Right renal cortex interstitium (tissue), 3 donors: ENCODE data around the gene MYO16. TPM values are rescaled to one million over a fixed set of nuclear protein-coding genes. Genes with fewer than 3 reads are reported as not detected.
"Not testable (repeated sequence)": the region's sequence is repeated elsewhere in the genome, so short reads cannot be mapped to it uniquely, and the experiment has no call there.

Source experiments
- DNase-seq, 3 donors: peaks; one replicate each; pipeline ENCODE4 v3.0.0-alpha.2; 2013; ENCODE audit warnings: low read depth in 3 of 3, low spot score in 2 of 3
- polyA plus RNA-seq, 3 donors: library from polyadenylated mRNA; unstranded; fragments of 120-200 nt; gene quantifications; one replicate each; pipeline ENCODE4 v1.2.1, GENCODE V29; 2013; ENCODE audit not compliant: insufficient read length in 3 of 3

Gene MYO16
- polyA plus RNA-seq, 3 donors = 0.42 to 0.60 (median 0.45) TPM

- peak; percentile 26 to 50 (median 32) for DNase-seq
Observed at GRCh38 chr13:108961542-108962125, 332.2 kb downstream of the MYO16 start.

GRCh38 chr13:108962654-108963053, 333.2 kb downstream of the MYO16 start:
- no peak for DNase-seq

GRCh38 chr13:108963276-108963810, 333.9 kb downstream of the MYO16 start:
- DNase-seq = no peak

- DNase-seq = no peak
Observed at GRCh38 chr13:108963846-108964600, 334.6 kb downstream of the MYO16 start.

- no peak for DNase-seq
Observed at GRCh38 chr13:108964606-108965005, 335.2 kb downstream of the MYO16 start.

GRCh38 chr13:108967371-108967770, 338.0 kb downstream of the MYO16 start:
- DNase-seq = no peak

- no peak for DNase-seq
Observed at GRCh38 chr13:108968566-108968965, 339.2 kb downstream of the MYO16 start.

- DNase-seq = no peak
Observed at GRCh38 chr13:108974686-108975085, 345.3 kb downstream of the MYO16 start.

- no peak for DNase-seq
Observed at GRCh38 chr13:108980237-108980636, 350.8 kb downstream of the MYO16 start.

GRCh38 chr13:108981407-108981806, 352.0 kb downstream of the MYO16 start:
- DNase-seq = no peak

- no peak for DNase-seq
Observed at GRCh38 chr13:108983273-108983672, 353.9 kb downstream of the MYO16 start.

- DNase-seq = no peak
Observed at GRCh38 chr13:108984251-108984920, 355.0 kb downstream of the MYO16 start.

GRCh38 chr13:108985166-108985565, 355.8 kb downstream of the MYO16 start:
- DNase-seq = no peak

GRCh38 chr13:108987517-108987916, 358.1 kb downstream of the MYO16 start:
- DNase-seq = no peak

- DNase-seq = no peak
Observed at GRCh38 chr13:108987944-108988343, 358.5 kb downstream of the MYO16 start.

GRCh38 chr13:108991416-108991815, 362.0 kb downstream of the MYO16 start:
- not testable (repeated sequence) for DNase-seq

- DNase-seq = no peak
Observed at GRCh38 chr13:108993346-108993745, 363.9 kb downstream of the MYO16 start.

- DNase-seq = no peak
Observed at GRCh38 chr13:108996430-108996829, 367.0 kb downstream of the MYO16 start.

GRCh38 chr13:109000207-109000606, 370.8 kb downstream of the MYO16 start:
- no peak for DNase-seq

GRCh38 chr13:109002934-109003333, 373.5 kb downstream of the MYO16 start:
- no peak for DNase-seq

- DNase-seq = no peak
Observed at GRCh38 chr13:109007946-109008345, 378.5 kb downstream of the MYO16 start.

- no peak for DNase-seq
Observed at GRCh38 chr13:109009756-109010155, 380.3 kb downstream of the MYO16 start.
